HEK293 (cell line): Measurements from ENCODE around the gene FKBP4.
A peak's percentile ranks its signal among the peaks of the same experiment; 100 is the strongest.

Source experiments
- CTCF ChIA-PET: fragments of 350-600 bp; formaldehyde crosslinking; extraction: SDS; loops from one replicate; lab custom pipeline; 2021; ENCODE audit warnings: antibody characterized with exemption; lab: Yijun Ruan, JAX
- POLR2A ChIA-PET: fragments of 300-600 bp; formaldehyde crosslinking; extraction: SDS; loops from one replicate; lab custom pipeline; 2020; ENCODE audit warnings: antibody characterized with exemption, inconsistent platforms; lab: Yijun Ruan, JAX
- H3K27ac ChIP-seq: fragments of 200-500 bp; sonication (Bioruptor generic); 2 replicates; pipeline ENCODE4 v1.5.1; 2014; ENCODE audit warnings: low read depth, low read length, control low read depth, inconsistent platforms; ENCODE audit errors: extremely low read depth
- H3K36me3 ChIP-seq, 2 experiments: fragments of 200-500 bp in 1 of 2; sonication (Bioruptor generic) in 1 of 2; 1 replicate in 1 of 2; 2 replicates in 1 of 2; pipeline ENCODE4 v1.5.1; 2014 to 2017; ENCODE audit warnings: inconsistent platforms in 2 of 2, low read length in 2 of 2; ENCODE audit not compliant: control insufficient read depth in 2 of 2, insufficient read depth in 1 of 2
- H3K4me1 ChIP-seq: fragments of 200-500 bp; sonication (Bioruptor generic); 2 replicates; pipeline ENCODE4 v1.5.1; 2014; ENCODE audit warnings: mild to moderate bottlenecking, low read length, inconsistent platforms; ENCODE audit not compliant: control insufficient read depth, insufficient read depth
- H3K4me3 ChIP-seq: 2 replicates; pipeline ENCODE4 v1.5.1; 2011; ENCODE audit warnings: low read depth, mild to moderate bottlenecking, control low read depth, low read length, moderate library complexity
- H3K9me3 ChIP-seq: fragments of 200-500 bp; sonication (Bioruptor generic); 2 replicates; pipeline ENCODE4 v1.5.1; 2014; ENCODE audit warnings: low read depth, low read length, inconsistent platforms; ENCODE audit not compliant: control insufficient read depth, insufficient read depth
- GLIS1 ChIP-seq: fragments of 450-650 bp; formaldehyde crosslinking; IDR thresholded peaks from 2 replicates; pipeline ENCODE4 v1.5.1; 2016; ENCODE audit warnings: missing biosample characterization, missing genetic modification characterization
- GLIS2 ChIP-seq: fragments of 450-650 bp; formaldehyde crosslinking; IDR thresholded peaks from 2 replicates; pipeline ENCODE4 v1.5.1; 2016; ENCODE audit warnings: missing biosample characterization, missing genetic modification characterization
- ZBTB17 ChIP-seq: fragments of 450-650 bp; formaldehyde crosslinking; IDR thresholded peaks from 2 replicates; pipeline ENCODE4 v1.5.1; 2016; ENCODE audit warnings: missing biosample characterization, missing genetic modification characterization
- ZBTB8A ChIP-seq: fragments of 450-650 bp; formaldehyde crosslinking; IDR thresholded peaks from 2 replicates; pipeline ENCODE4 v1.5.1; 2016; ENCODE audit warnings: missing biosample characterization, missing genetic modification characterization
- ZIC2 ChIP-seq: fragments of 450-650 bp; formaldehyde crosslinking; IDR thresholded peaks from 2 replicates; pipeline ENCODE4 v1.5.1; 2016; ENCODE audit warnings: missing biosample characterization, missing genetic modification characterization
- ZNF114 ChIP-seq: fragments of 450-650 bp; formaldehyde crosslinking; IDR thresholded peaks from 2 replicates; pipeline ENCODE4 v1.5.0; 2017; ENCODE audit warnings: missing biosample characterization, missing genetic modification characterization
- ZNF121 ChIP-seq: fragments of 450-650 bp; formaldehyde crosslinking; IDR thresholded peaks from 2 replicates; pipeline ENCODE4 v1.5.1; 2016; ENCODE audit warnings: missing biosample characterization, missing genetic modification characterization
- ZNF16 ChIP-seq: fragments of 450-650 bp; formaldehyde crosslinking; IDR thresholded peaks from 2 replicates; pipeline ENCODE4 v1.5.1; 2016; ENCODE audit warnings: low read depth, missing biosample characterization, missing genetic modification characterization
- ZNF302 ChIP-seq: fragments of 450-650 bp; formaldehyde crosslinking; IDR thresholded peaks from 2 replicates; pipeline ENCODE4 v1.5.1; 2016; ENCODE audit warnings: missing biosample characterization, missing genetic modification characterization, low read depth
- ZNF311 ChIP-seq: fragments of 450-650 bp; formaldehyde crosslinking; IDR thresholded peaks from 2 replicates; pipeline ENCODE4 v1.5.1; 2017; ENCODE audit warnings: missing biosample characterization, missing genetic modification characterization, borderline replicate concordance
- ZNF404 ChIP-seq: fragments of 450-650 bp; formaldehyde crosslinking; IDR thresholded peaks from 2 replicates; pipeline ENCODE4 v1.5.1; 2017; ENCODE audit warnings: missing biosample characterization, missing genetic modification characterization
- ZNF433 ChIP-seq: fragments of 450-650 bp; formaldehyde crosslinking; IDR thresholded peaks from 2 replicates; pipeline ENCODE4 v1.5.1; 2016; ENCODE audit warnings: missing biosample characterization, missing genetic modification characterization, low read depth
- ZNF585B ChIP-seq: fragments of 450-650 bp; formaldehyde crosslinking; IDR thresholded peaks from 2 replicates; pipeline ENCODE4 v1.5.1; 2016; ENCODE audit warnings: missing biosample characterization, missing genetic modification characterization
- ZNF658 ChIP-seq: fragments of 450-650 bp; formaldehyde crosslinking; IDR thresholded peaks from 2 replicates; pipeline ENCODE4; 2016; ENCODE audit warnings: missing biosample characterization, missing genetic modification characterization
- ZNF777 ChIP-seq: fragments of 450-650 bp; formaldehyde crosslinking; IDR thresholded peaks from 2 replicates; pipeline ENCODE4 v1.5.1; 2017; ENCODE audit warnings: missing biosample characterization, missing genetic modification characterization, borderline replicate concordance
- TF ChIP-seq, protein P1 (sequence below): fragments of 450-650 bp; formaldehyde crosslinking; IDR thresholded peaks from 2 replicates; pipeline ENCODE4 v1.5.1; 2016; ENCODE audit warnings: missing biosample characterization, missing genetic modification characterization
- TF ChIP-seq, protein P2 (sequence below): fragments of 450-650 bp; formaldehyde crosslinking; IDR thresholded peaks from 2 replicates; pipeline ENCODE4 v1.5.1; 2016; ENCODE audit warnings: missing biosample characterization, missing genetic modification characterization
- TF ChIP-seq, protein P3 (sequence below): fragments of 450-650 bp; formaldehyde crosslinking; IDR thresholded peaks from 2 replicates; pipeline ENCODE4 v1.5.1; 2016; ENCODE audit warnings: missing biosample characterization, missing genetic modification characterization
- TF ChIP-seq, protein P4 (sequence below): fragments of 450-650 bp; formaldehyde crosslinking; IDR thresholded peaks from 2 replicates; pipeline ENCODE4 v1.5.1; 2016; ENCODE audit warnings: missing biosample characterization, missing genetic modification characterization
- TF ChIP-seq, protein P5 (sequence below): IDR thresholded peaks from 2 replicates; pipeline ENCODE4 v1.6.1; 2011; ENCODE audit warnings: mild to moderate bottlenecking, low read depth, low read length, borderline replicate concordance
- TF ChIP-seq, protein P6 (sequence below): fragments of 450-650 bp; formaldehyde crosslinking; IDR thresholded peaks from 2 replicates; pipeline ENCODE4 v1.5.0; 2017; ENCODE audit warnings: missing biosample characterization, missing genetic modification characterization, borderline replicate concordance

Gene FKBP4

DNA sequence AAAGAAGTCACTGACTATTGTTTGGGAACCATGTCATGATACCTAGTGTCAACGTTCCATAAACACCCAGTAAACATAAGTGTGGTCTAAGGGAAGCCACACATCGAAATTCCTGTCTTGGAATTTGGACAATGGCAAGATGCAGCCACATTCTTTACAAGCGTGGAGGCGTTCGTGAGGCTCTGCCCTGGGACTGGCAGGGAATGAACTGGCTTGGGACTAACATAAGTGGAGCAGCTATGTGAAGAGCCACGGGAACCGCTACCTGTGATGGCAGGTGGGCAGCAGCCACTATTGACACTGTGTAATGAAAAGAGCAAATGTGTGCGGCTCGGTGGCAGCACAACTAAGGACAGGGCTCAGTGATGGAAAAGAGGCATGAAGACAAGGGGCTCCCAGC, 50.0 kb downstream of the FKBP4 start:
- ChIA-PET POLR2A (interaction anchor here (0.6 to 1.5 kb wide), 2 partner anchors 10 to 42 kb away, joined by 6 to 7 read pairs; no protein-coding TSS in a partner anchor), CTCF (interaction anchor here (0.6 to 3.3 kb wide), 15 partner anchors 9 to 289 kb away, joined by 3 to 20 read pairs (median 4); partner anchors contain the start of genes NRIP2 and TEX52)
- H3K4me3 ChIP-seq, result no peak overlapping the region
- TF ChIP-seq GLIS1 (no peak), ZNF121 (tag by site-specific recombination) (no peak), ZNF658 (tag by site-specific recombination) (no peak), ZNF585B (tag by site-specific recombination) (no peak)
- H3K4me1 ChIP-seq, result no peaks in the 10 kb centered on the region
- no peak overlapping the region for H3K27ac ChIP-seq
- H3K9me3 ChIP-seq, result no peaks in the 10 kb centered on the region
- peaks cover 0 to 5% of the 10 kb centered on the region in 2 experiments; a peak in 2 of 3 replicates for H3K36me3 ChIP-seq

DNA sequence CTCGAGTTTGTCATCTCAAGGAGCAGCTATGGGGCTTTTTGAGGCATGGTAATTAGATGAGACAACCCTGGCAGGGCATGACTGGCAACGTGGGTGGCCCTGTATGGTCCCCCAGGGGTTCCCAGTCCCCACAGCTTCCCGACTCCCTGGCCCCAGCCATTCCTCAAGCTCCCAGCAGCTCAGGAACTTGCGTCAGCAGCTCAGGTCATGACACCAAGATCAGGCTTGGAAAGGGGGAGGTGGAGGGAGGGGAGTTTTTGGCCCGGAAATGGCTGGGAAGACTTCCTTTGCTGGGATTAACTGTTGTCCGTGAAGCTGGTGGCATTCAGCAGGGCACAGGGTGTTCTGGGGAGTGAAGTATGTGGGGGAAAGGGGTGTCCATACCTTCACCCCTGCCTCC, 50.5 kb downstream of the FKBP4 start:
- Histone ChIP-seq H3K9me3 (no peaks in the 10 kb centered on the region), H3K36me3 (peaks cover 0 to 5% of the 10 kb centered on the region in 2 experiments; a peak in 2 of 3 replicates), H3K4me3 (no peak overlapping the region), H3K27ac (no peak overlapping the region), H3K4me1 (no peaks in the 10 kb centered on the region)
- ChIA-PET POLR2A (interaction anchor here (0.5 to 1.5 kb wide), 4 partner anchors 9 to 111 kb away, joined by 3 to 7 read pairs (median 4); partner anchors contain the start of gene TEX52), CTCF (interaction anchor here (0.6 to 3.3 kb wide), 16 partner anchors 9 to 219 kb away, joined by 3 to 20 read pairs (median 4); partner anchors contain the start of genes NRIP2 and TEX52)
- TF ChIP-seq GLIS2 (no peak), ZNF16 (tag by site-specific recombination) (no peak), ZBTB17 (tag by site-specific recombination) (no peak), ZNF311 (no peak), ZNF433 (no peak), ZIC2 (tag by site-specific recombination) (peak; percentile 65), ZNF302 (tag by site-specific recombination) (no peak), GLIS1 (peak; percentile 72), ZNF114 (tag by site-specific recombination) (no peak), ZNF777 (tag by site-specific recombination) (no peak), ZBTB8A (tag by site-specific recombination) (no peak), ZNF404 (tag by site-specific recombination) (no peak)
- TF ChIP-seq, protein P1, sequence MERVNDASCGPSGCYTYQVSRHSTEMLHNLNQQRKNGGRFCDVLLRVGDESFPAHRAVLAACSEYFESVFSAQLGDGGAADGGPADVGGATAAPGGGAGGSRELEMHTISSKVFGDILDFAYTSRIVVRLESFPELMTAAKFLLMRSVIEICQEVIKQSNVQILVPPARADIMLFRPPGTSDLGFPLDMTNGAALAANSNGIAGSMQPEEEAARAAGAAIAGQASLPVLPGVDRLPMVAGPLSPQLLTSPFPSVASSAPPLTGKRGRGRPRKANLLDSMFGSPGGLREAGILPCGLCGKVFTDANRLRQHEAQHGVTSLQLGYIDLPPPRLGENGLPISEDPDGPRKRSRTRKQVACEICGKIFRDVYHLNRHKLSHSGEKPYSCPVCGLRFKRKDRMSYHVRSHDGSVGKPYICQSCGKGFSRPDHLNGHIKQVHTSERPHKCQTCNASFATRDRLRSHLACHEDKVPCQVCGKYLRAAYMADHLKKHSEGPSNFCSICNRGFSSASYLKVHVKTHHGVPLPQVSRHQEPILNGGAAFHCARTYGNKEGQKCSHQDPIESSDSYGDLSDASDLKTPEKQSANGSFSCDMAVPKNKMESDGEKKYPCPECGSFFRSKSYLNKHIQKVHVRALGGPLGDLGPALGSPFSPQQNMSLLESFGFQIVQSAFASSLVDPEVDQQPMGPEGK (tag by site-specific recombination), result 0 out of 2 replicates have a peak, but pooled peaks have one; percentile 8
- TF ChIP-seq, protein P2, sequence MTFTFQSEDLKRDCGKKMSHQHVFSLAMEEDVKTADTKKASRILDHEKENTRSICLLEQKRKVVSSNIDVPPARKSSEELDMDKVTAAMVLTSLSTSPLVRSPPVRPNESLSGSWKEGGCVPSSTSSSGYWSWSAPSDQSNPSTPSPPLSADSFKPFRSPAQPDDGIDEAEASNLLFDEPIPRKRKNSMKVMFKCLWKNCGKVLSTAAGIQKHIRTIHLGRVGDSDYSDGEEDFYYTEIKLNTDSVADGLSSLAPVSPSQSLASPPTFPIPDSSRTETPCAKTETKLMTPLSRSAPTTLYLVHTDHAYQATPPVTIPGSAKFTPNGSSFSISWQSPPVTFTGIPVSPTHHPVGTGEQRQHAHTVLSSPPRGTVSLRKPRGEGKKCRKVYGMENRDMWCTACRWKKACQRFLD, result no peak
- TF ChIP-seq, protein P3, sequence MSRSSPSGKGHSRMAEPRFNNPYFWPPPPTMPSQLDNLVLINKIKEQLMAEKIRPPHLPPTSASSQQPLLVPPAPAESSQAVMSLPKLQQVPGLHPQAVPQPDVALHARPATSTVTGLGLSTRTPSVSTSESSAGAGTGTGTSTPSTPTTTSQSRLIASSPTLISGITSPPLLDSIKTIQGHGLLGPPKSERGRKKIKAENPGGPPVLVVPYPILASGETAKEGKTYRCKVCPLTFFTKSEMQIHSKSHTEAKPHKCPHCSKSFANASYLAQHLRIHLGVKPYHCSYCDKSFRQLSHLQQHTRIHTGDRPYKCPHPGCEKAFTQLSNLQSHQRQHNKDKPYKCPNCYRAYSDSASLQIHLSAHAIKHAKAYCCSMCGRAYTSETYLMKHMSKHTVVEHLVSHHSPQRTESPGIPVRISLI (tag by site-specific recombination), result no peak
- TF ChIP-seq, protein P4, sequence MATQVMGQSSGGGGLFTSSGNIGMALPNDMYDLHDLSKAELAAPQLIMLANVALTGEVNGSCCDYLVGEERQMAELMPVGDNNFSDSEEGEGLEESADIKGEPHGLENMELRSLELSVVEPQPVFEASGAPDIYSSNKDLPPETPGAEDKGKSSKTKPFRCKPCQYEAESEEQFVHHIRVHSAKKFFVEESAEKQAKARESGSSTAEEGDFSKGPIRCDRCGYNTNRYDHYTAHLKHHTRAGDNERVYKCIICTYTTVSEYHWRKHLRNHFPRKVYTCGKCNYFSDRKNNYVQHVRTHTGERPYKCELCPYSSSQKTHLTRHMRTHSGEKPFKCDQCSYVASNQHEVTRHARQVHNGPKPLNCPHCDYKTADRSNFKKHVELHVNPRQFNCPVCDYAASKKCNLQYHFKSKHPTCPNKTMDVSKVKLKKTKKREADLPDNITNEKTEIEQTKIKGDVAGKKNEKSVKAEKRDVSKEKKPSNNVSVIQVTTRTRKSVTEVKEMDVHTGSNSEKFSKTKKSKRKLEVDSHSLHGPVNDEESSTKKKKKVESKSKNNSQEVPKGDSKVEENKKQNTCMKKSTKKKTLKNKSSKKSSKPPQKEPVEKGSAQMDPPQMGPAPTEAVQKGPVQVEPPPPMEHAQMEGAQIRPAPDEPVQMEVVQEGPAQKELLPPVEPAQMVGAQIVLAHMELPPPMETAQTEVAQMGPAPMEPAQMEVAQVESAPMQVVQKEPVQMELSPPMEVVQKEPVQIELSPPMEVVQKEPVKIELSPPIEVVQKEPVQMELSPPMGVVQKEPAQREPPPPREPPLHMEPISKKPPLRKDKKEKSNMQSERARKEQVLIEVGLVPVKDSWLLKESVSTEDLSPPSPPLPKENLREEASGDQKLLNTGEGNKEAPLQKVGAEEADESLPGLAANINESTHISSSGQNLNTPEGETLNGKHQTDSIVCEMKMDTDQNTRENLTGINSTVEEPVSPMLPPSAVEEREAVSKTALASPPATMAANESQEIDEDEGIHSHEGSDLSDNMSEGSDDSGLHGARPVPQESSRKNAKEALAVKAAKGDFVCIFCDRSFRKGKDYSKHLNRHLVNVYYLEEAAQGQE, result no peak
- TF ChIP-seq, protein P5, sequence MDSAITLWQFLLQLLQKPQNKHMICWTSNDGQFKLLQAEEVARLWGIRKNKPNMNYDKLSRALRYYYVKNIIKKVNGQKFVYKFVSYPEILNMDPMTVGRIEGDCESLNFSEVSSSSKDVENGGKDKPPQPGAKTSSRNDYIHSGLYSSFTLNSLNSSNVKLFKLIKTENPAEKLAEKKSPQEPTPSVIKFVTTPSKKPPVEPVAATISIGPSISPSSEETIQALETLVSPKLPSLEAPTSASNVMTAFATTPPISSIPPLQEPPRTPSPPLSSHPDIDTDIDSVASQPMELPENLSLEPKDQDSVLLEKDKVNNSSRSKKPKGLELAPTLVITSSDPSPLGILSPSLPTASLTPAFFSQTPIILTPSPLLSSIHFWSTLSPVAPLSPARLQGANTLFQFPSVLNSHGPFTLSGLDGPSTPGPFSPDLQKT, result no peak
- TF ChIP-seq, protein P6, sequence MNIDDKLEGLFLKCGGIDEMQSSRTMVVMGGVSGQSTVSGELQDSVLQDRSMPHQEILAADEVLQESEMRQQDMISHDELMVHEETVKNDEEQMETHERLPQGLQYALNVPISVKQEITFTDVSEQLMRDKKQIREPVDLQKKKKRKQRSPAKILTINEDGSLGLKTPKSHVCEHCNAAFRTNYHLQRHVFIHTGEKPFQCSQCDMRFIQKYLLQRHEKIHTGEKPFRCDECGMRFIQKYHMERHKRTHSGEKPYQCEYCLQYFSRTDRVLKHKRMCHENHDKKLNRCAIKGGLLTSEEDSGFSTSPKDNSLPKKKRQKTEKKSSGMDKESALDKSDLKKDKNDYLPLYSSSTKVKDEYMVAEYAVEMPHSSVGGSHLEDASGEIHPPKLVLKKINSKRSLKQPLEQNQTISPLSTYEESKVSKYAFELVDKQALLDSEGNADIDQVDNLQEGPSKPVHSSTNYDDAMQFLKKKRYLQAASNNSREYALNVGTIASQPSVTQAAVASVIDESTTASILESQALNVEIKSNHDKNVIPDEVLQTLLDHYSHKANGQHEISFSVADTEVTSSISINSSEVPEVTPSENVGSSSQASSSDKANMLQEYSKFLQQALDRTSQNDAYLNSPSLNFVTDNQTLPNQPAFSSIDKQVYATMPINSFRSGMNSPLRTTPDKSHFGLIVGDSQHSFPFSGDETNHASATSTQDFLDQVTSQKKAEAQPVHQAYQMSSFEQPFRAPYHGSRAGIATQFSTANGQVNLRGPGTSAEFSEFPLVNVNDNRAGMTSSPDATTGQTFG, result no peak
